Stimulated activated effector memory CD8-positive, alpha-beta T cell treated with anti-CD3 and anti-CD28 coated beads, Interleukin-12 subunit alpha, Interleukin-12 subunit beta, amount 100 ng/mL, for 72 hours (primary cell): ENCODE data around the gene GABBR2.
"Not testable (repeated sequence)": the region's sequence is repeated elsewhere in the genome, so short reads cannot be mapped to it uniquely, and the experiment has no call there.

Source experiments
- ATAC-seq: fragments of 150-1000 bp; cut with Tn5 transposase; 2 replicates; pipeline ENCODE4 v1.10.0; 2021
- DNase-seq, 2 donors: peaks; one replicate each; pipeline ENCODE4 v3.0.0; 2021 to 2022; ENCODE audit warnings: low spot score in 2 of 2
- H3K27ac Mint-ChIP-seq: one replicate; pipeline ENCODE4 v1.8.0; 2022; ENCODE audit warnings: mild to moderate bottlenecking, mixed read lengths
- H3K36me3 Mint-ChIP-seq: one replicate; pipeline ENCODE4 v1.8.0; 2022; ENCODE audit warnings: mild to moderate bottlenecking, mixed read lengths
- H3K4me1 Mint-ChIP-seq: one replicate; pipeline ENCODE4 v1.8.0; 2022; ENCODE audit warnings: mixed read lengths
- H3K4me3 Mint-ChIP-seq: one replicate; pipeline ENCODE4 v1.8.0; 2022; ENCODE audit warnings: mild to moderate bottlenecking, mixed read lengths
- H3K9me3 Mint-ChIP-seq: one replicate; pipeline ENCODE4 v1.8.0; 2022; ENCODE audit warnings: mixed read lengths

GABBR2 gene

DNA sequence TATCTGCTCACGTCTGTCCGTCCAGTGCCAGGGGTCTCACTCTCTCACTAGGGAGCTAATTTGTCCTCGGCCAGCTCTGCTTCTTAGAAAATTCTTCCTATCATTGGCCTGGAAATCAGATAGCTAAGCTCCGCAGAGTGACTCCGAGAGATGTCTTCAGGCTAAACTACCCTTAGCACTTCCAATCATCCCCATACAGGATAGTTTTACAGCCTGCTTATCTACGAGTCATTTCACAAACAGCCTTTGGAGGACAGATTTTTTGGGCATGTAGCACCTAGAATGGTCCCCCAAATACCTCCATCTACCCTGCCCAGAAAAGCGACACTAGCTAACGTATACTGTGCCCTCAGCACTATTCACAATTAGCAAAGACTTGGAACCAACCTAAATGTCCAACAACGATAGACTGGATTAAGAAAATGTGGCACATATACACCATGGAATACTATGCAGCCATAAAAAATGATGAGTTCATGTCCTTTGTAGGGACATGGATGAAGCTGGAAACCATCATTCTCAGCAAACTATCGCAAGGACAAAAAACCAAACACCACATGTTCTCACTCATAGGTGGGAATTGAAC, 123.8 kb downstream of the GABBR2 start:
- DNase-seq, H3K27ac Mint-ChIP-seq, H3K36me3 Mint-ChIP-seq, H3K4me3 Mint-ChIP-seq, H3K9me3 Mint-ChIP-seq, H3K4me1 Mint-ChIP-seq, ATAC-seq: not testable (repeated sequence)

GRCh38 chr9:98584059-98584458, 124.7 kb downstream of the GABBR2 start:
- no peak overlapping the region for H3K27ac Mint-ChIP-seq
- peaks cover 3% of the 10 kb centered on the region for H3K9me3 Mint-ChIP-seq
- no peaks in the 10 kb centered on the region for H3K36me3 Mint-ChIP-seq
- H3K4me1 Mint-ChIP-seq, result peaks cover 5% of the 10 kb centered on the region
- ATAC-seq (peak; percentile 87), DNase-seq (peak in 1 of 2 donors; percentile 60)
- no peak overlapping the region for H3K4me3 Mint-ChIP-seq

DNA sequence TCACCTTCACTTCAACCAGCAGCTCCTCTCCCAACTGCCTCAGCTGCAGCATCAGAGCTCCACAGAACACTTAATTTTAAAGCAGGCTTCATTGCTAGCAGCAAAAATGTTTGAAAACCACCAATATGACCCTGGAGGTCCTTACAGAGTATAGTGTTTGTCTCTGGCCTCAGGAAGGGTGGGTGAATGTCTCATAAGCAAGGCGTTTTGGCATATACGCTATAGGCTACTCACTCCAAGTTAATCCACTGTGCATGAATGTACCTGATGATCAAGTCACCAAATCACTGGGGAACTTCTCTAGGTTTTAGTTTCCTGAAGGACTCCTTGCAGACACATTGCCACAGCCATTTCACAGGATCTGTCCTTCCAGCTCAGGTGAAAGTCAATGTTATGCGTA, 125.3 kb downstream of the GABBR2 start:
- H3K4me1 Mint-ChIP-seq, result peaks cover 5% of the 10 kb centered on the region
- ATAC-seq, result no peak
- no peak for DNase-seq
- H3K36me3 Mint-ChIP-seq, result no peaks in the 10 kb centered on the region
- peaks cover 3% of the 10 kb centered on the region for H3K9me3 Mint-ChIP-seq
- H3K27ac Mint-ChIP-seq, result no peak overlapping the region
- H3K4me3 Mint-ChIP-seq, result no peak overlapping the region

- H3K9me3 Mint-ChIP-seq, result peaks cover 3% of the 10 kb centered on the region
- no peak for ATAC-seq
- no peak for DNase-seq
- H3K36me3 Mint-ChIP-seq, result peaks cover under 1% of the 10 kb centered on the region
- no peak overlapping the region for H3K27ac Mint-ChIP-seq
- H3K4me3 Mint-ChIP-seq, result no peak overlapping the region
- peaks cover 21% of the 10 kb centered on the region for H3K4me1 Mint-ChIP-seq
Observed at GRCh38 chr9:98580956-98581355, 127.8 kb downstream of the GABBR2 start.

DNA sequence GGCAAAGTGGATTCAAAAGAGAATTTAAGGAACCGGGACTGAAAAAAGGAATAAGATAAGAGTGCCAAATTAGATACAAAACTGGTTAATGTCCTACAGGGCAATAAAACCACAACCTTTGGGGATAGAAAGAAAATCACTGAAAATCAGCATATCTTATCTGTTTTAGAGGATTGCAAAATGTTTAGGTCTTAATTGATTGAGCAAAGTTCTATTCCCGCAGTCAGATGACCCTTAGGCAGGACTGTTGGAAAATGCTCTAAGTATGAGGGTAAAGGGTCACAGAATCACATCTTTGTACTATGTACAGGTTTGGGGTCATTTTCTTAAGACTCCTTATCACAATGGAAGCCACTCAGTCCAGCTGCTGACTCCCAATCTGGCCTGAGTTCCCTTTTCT, 129.0 kb downstream of the GABBR2 start:
- Mint-ChIP-seq H3K4me3 (no peak overlapping the region), H3K4me1 (peaks cover 28% of the 10 kb centered on the region), H3K27ac (no peak overlapping the region), H3K9me3 (no peaks in the 10 kb centered on the region), H3K36me3 (peaks cover 6% of the 10 kb centered on the region)
- ATAC-seq (no peak), DNase-seq (no peak)

- no peak overlapping the region for H3K4me3 Mint-ChIP-seq
- no peak for ATAC-seq
- H3K27ac Mint-ChIP-seq, result no peak overlapping the region
- H3K9me3 Mint-ChIP-seq, result no peaks in the 10 kb centered on the region
- no peak for DNase-seq
- peaks cover 27% of the 10 kb centered on the region for H3K4me1 Mint-ChIP-seq
- peaks cover 6% of the 10 kb centered on the region for H3K36me3 Mint-ChIP-seq
Observed at GRCh38 chr9:98577446-98577845, 131.3 kb downstream of the GABBR2 start.

GRCh38 chr9:98576859-98577258, 131.9 kb downstream of the GABBR2 start:
- Mint-ChIP-seq H3K4me1 (peaks cover 27% of the 10 kb centered on the region), H3K27ac (no peak overlapping the region), H3K9me3 (no peaks in the 10 kb centered on the region), H3K4me3 (no peak overlapping the region), H3K36me3 (peaks cover 6% of the 10 kb centered on the region)
- DNase-seq, result no peak
- ATAC-seq, result no peak

DNA sequence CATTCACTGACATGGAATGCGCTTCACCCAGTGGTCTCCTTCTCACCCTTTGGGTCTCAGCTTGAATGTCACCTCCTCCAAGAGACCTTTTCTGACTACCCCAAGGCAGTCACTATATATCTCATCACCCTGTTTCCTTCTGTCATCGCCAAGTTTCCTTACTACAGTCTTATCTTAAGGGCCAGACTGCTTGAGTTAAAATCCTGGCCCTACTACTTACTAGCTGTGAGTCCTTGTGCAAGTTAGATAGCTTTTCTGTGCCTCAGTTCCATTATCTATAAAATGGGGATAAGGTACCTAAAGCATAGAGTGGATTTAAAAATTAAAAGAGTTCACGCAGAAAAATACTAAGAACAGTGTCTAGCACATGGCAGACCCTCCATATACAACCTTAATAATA, 132.4 kb downstream of the GABBR2 start:
- Mint-ChIP-seq H3K27ac (peak overlapping the region; percentile 12), H3K4me1 (peaks cover 27% of the 10 kb centered on the region), H3K9me3 (no peaks in the 10 kb centered on the region), H3K36me3 (peaks cover 6% of the 10 kb centered on the region), H3K4me3 (peak overlapping the region; percentile 39)
- DNase-seq (no peak), ATAC-seq (peak; percentile 47)

DNA sequence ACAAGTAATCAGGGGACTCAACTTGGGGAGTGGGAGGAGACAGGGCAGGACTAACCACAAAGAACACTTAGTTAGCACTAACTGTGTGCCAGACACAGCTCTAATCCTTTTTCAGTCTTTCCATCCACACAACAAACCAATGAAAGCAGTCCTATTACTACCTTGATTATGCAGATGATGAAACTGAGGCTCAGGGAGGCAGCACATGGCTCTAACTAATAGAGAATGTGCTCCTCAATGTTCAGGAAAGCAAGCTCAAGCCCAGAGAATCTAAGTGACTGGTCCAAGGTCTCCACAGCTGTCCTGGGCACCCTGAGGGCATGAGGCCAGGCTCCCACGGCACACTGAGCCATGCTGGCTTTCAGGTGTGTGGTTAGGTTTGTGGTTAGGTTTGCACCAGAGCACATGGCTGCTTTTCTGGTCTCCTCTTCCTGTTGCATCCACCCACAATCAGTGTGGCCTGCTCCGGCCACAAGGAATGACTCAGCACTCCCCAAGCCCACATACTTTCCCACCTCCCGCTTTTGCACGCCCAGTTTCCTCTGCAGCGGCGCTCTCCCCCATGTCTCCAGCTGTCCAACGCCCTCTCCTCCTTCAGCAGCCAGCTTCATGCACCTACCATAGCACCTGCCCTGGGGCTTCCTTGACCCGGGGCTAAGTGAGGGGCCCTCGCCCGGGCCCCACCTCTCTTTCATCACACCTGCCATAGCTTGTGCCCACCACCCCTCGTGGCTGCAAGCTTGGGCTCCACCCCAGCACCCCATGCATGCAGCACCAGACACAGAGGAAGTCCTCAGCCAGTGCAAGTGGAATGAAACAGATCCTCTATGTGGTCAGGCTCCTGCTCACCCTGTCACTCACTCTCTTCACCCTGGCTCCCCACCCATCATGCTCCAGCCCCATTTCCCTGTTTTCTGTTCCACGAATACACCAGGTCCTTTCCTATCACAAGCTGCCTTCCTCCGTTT, 133.1 kb downstream of the GABBR2 start:
- Mint-ChIP-seq H3K4me3 (peak overlapping the region; percentile 39), H3K9me3 (no peaks in the 10 kb centered on the region), H3K4me1 (peaks cover 27% of the 10 kb centered on the region), H3K27ac (peak overlapping the region; percentile 26), H3K36me3 (peaks cover 6% of the 10 kb centered on the region)
- DNase-seq, result peak; percentile 12 to 70
- peak; percentile 75 for ATAC-seq

DNA sequence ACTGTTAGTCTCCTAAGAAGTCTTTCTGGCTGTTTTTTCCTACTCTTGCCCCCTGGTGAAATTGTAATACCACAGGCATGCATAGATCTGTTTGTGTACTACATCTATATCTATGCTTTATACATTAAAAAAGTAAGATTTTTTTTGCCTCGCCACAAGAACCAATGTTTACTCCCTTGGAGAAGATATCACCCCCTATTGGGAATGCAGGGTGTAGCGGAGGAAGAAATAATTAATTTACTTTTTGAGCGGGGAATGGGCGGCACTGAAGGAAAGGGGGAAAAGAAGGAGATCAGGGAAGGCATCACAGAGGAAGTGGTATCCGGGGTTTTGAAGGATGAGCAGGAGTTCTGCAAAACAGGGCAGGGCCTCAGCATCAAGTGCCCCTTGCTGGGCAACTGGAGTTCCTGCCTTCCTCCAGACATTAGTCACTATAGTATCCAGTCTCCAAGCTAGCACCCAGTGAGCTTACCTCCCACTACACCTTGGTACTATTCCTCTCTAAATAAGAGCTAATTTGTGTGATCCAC, 134.9 kb downstream of the GABBR2 start:
- no peaks in the 10 kb centered on the region for H3K9me3 Mint-ChIP-seq

GRCh38 chr9:98572796-98573195, 135.9 kb downstream of the GABBR2 start:
- H3K9me3 Mint-ChIP-seq, result no peaks in the 10 kb centered on the region
- H3K27ac Mint-ChIP-seq, result no peak overlapping the region
- no peak overlapping the region for H3K4me3 Mint-ChIP-seq
- no peak for ATAC-seq
- DNase-seq, result no peak
- H3K36me3 Mint-ChIP-seq, result peaks cover 6% of the 10 kb centered on the region
- H3K4me1 Mint-ChIP-seq, result peaks cover 27% of the 10 kb centered on the region

More for the DNA sequence above, 134.9 kb downstream of the GABBR2 start:
- H3K36me3 Mint-ChIP-seq, result peaks cover 6% of the 10 kb centered on the region
- H3K4me3 Mint-ChIP-seq, result no peak overlapping the region
- no peak for DNase-seq
- H3K27ac Mint-ChIP-seq, result no peak overlapping the region
- H3K4me1 Mint-ChIP-seq, result peaks cover 27% of the 10 kb centered on the region
- ATAC-seq, result no peak

DNA sequence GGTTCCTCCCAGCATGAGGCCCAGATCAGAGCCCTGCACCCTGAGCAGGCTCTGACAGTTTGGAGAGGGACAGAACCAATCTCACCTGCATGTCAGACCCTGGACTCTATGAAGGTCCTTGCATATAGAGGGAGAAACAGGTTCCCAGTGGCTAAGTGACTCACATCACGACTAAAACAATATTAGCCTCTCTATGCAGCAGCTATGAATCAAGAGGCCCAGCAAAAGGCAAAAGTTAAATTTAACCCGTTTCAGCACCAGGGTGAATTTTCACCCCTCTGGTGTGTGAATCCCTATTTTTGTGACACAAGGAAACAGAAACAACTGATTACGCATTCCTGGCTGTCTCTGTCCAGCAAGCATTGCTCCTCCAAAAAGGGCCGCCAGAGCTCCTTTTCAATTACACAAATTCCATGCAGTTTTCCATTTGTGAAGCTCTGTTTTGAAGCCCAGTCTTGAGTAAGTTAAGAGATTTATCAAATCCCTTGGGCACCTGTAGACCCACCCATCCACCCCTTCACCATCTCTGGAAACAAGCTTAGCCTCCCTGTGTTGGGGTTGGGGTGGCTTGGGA, 136.6 kb downstream of the GABBR2 start:
- Mint-ChIP-seq H3K9me3 (no peaks in the 10 kb centered on the region), H3K4me1 (peaks cover 24% of the 10 kb centered on the region), H3K27ac (no peak overlapping the region), H3K36me3 (peaks cover 6% of the 10 kb centered on the region), H3K4me3 (no peak overlapping the region)
- DNase-seq (no peak), ATAC-seq (no peak)

- DNase-seq, result no peak
- Mint-ChIP-seq H3K9me3 (no peaks in the 10 kb centered on the region), H3K4me3 (no peak overlapping the region), H3K36me3 (peaks cover 6% of the 10 kb centered on the region), H3K4me1 (peaks cover 19% of the 10 kb centered on the region), H3K27ac (no peak overlapping the region)
- ATAC-seq, result no peak
Observed at GRCh38 chr9:98571643-98572042, 137.1 kb downstream of the GABBR2 start.

- no peak overlapping the region for H3K4me3 Mint-ChIP-seq
- ATAC-seq, result no peak
- no peak for DNase-seq
- no peaks in the 10 kb centered on the region for H3K9me3 Mint-ChIP-seq
- H3K36me3 Mint-ChIP-seq, result peaks cover 4% of the 10 kb centered on the region
- H3K27ac Mint-ChIP-seq, result no peak overlapping the region
- H3K4me1 Mint-ChIP-seq, result peaks cover 11% of the 10 kb centered on the region
Observed at GRCh38 chr9:98570663-98571440, 137.9 kb downstream of the GABBR2 start.

GRCh38 chr9:98570055-98570454, 138.7 kb downstream of the GABBR2 start:
- DNase-seq (no peak), ATAC-seq (no peak)
- Mint-ChIP-seq H3K4me3 (no peak overlapping the region), H3K9me3 (no peaks in the 10 kb centered on the region), H3K4me1 (peaks cover 3% of the 10 kb centered on the region), H3K27ac (no peak overlapping the region), H3K36me3 (no peaks in the 10 kb centered on the region)
